A673 (cell line): Measurements from ENCODE around the gene KCNK18. TPM values are rescaled to one million over a fixed set of nuclear protein-coding genes. Genes with fewer than 3 reads are reported as not detected.

Experiments
- BruUV-seq: library from RNA; stranded (reverse); fragments of 400-500 nt; replicated peaks from 2 replicates; lab custom pipeline; 2021; lab: Mats Ljungman, UMichigan
- CTCF ChIA-PET: fragments of 300-600 bp; sonication (Branson Sonifier 250); formaldehyde crosslinking; loops from one replicate; lab custom pipeline; 2022; ENCODE audit warnings: antibody characterized with exemption; lab: Charles Lee
- POLR2A ChIA-PET: fragments of 300-600 bp; sonication (Branson Sonifier 250); formaldehyde crosslinking; loops from one replicate; lab custom pipeline; 2022; ENCODE audit warnings: antibody characterized with exemption; ENCODE audit not compliant: low non-redundant PET; lab: Charles Lee
- DNase-seq: peaks from one replicate; pipeline ENCODE4 v3.0.0-alpha.2; 2015; ENCODE audit warnings: low spot score
- H3K27ac ChIP-seq: fragments of 200-600 bp; sonication (generic); 2 replicates; pipeline ENCODE4 v1.5.1; 2016; ENCODE audit warnings: mixed run types, low read depth, mild to moderate bottlenecking, mixed read lengths, antibody characterized with exemption, low read length; ENCODE audit not compliant: poor library complexity, severe bottlenecking
- H3K27me3 ChIP-seq: fragments of 200-600 bp; sonication (generic); replicated peaks from 2 replicates; pipeline ENCODE4 v1.6.1; 2017; ENCODE audit warnings: mixed run types, low read depth, mild to moderate bottlenecking, mixed read lengths, antibody characterized with exemption, low read length; ENCODE audit not compliant: insufficient read depth, poor library complexity
- H3K36me3 ChIP-seq: fragments of 200-600 bp; sonication (generic); 2 replicates; pipeline ENCODE4 v1.6.1; 2016; ENCODE audit warnings: mixed run types, mild to moderate bottlenecking, mixed read lengths, antibody characterized with exemption, low read length; ENCODE audit not compliant: insufficient read depth, poor library complexity, severe bottlenecking
- H3K4me1 ChIP-seq: fragments of 200-600 bp; sonication (generic); 2 replicates; pipeline ENCODE4 v1.6.1; 2017; ENCODE audit warnings: mixed run types, mild to moderate bottlenecking, mixed read lengths, antibody characterized with exemption, low read length; ENCODE audit not compliant: insufficient read depth, poor library complexity, severe bottlenecking
- H3K4me3 ChIP-seq: fragments of 200-600 bp; sonication (generic); 2 replicates; pipeline ENCODE4 v1.5.1; 2016; ENCODE audit warnings: low read depth, mixed run types, mild to moderate bottlenecking, mixed read lengths, low read length; ENCODE audit not compliant: poor library complexity, severe bottlenecking
- H3K9me3 ChIP-seq: fragments of 200-600 bp; sonication (generic); 2 replicates; pipeline ENCODE4 v1.6.1; 2016; ENCODE audit warnings: mixed run types, low read depth, mild to moderate bottlenecking, mixed read lengths, antibody characterized with exemption, low read length; ENCODE audit not compliant: poor library complexity, severe bottlenecking
- CTCF ChIP-seq: fragments of 300-800, 200-600 bp; sonication (generic); conservative IDR thresholded peaks from 2 replicates; pipeline ENCODE4 v1.5.1; 2017; ENCODE audit warnings: low read depth, mild to moderate bottlenecking, antibody characterized with exemption, low read length, moderate library complexity, mixed read lengths
- EZH2 ChIP-seq: fragments of 200-600 bp; sonication (generic); IDR thresholded peaks from 2 replicates; pipeline ENCODE4 v1.6.1; 2017; ENCODE audit warnings: borderline replicate concordance, low read depth, mild to moderate bottlenecking, mixed read lengths, antibody characterized with exemption, low read length; ENCODE audit not compliant: poor library complexity, severe bottlenecking
- intact Hi-C: fragments of 100-400 bp; cut with micrococcal nuclease; formaldehyde crosslinking; loops from one replicate; pipeline ENCODE4 v1.10.0; 2022; ENCODE audit not compliant: unreplicated experiment
- total RNA-seq: library from RNA; stranded (reverse); gene quantifications from 2 replicates; pipeline ENCODE4 v1.2.3, GENCODE V29; 2021

Gene KCNK18
- total RNA-seq, 1 experiment from 2014 or later = 0.43 TPM

GRCh38 chr10:117167789-117168674 lies 29.3 kb upstream of the KCNK18 start:
- Histone ChIP-seq H3K4me3 (peak overlapping the region; percentile 55), H3K27me3 (no peaks in the 10 kb centered on the region), H3K4me1 (peaks cover 36% of the 10 kb centered on the region), H3K27ac (peak overlapping the region; percentile 73), H3K9me3 (no peaks in the 10 kb centered on the region), H3K36me3 (no peaks in the 10 kb centered on the region)
- ChIA-PET POLR2A (interaction anchor here (0.6 to 0.7 kb wide), 3 partner anchors 78 to 97 kb away, joined by 4 to 7 read pairs (median 5); no protein-coding TSS in a partner anchor), CTCF (interaction anchor here (0.5 to 3.3 kb wide), 6 partner anchors 34 to 380 kb away, joined by 3 to 28 read pairs (median 4); no protein-coding TSS in a partner anchor)
- peak; percentile 84 for DNase-seq
- no peak for TF ChIP-seq EZH2
- peak; percentile 96 for TF ChIP-seq CTCF
- no TSS peak for BruUV-seq
- intact Hi-C loops = loop anchor here (1.0 to 5.0 kb wide), 3 partner anchors 97 to 331 kb away; no protein-coding TSS in a partner anchor

DNA sequence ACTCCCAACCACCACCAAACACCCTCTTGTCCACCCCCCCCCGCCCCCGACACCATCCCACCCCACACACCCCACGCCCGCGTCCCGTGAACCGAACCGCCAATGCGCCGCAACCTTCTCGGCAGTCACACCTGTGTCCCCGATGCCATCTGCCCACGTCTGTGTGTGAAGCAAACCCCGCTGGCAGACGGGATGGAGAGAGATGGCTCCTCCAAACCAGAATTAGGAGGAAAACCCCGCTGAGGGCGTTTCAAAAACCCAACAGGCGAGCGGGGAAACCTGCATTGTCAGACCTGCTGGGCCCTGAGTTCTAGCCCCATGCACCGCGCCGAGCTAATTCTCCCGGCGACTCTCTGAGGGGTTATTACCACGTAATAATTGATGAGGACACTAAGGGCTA lies 28.6 kb upstream of the KCNK18 start:
- intact Hi-C loops = loop anchor here (1.0 to 5.0 kb wide), 2 partner anchors 276 to 331 kb away; no protein-coding TSS in a partner anchor
- DNase-seq = peak; percentile 54
- ChIA-PET CTCF (interaction anchor here (0.5 to 3.3 kb wide), 4 partner anchors 35 to 381 kb away, joined by 3 to 28 read pairs (median 10); no protein-coding TSS in a partner anchor), POLR2A (no interaction called here)
- H3K27ac ChIP-seq = peak overlapping the region; percentile 37
- TF ChIP-seq CTCF (no peak), EZH2 (no peak)
- BruUV-seq = no TSS peak
- H3K4me3 ChIP-seq = peak overlapping the region; percentile 55
- H3K4me1 ChIP-seq = peaks cover 34% of the 10 kb centered on the region
- no peaks in the 10 kb centered on the region for H3K9me3 ChIP-seq
- no peaks in the 10 kb centered on the region for H3K27me3 ChIP-seq
- H3K36me3 ChIP-seq = no peaks in the 10 kb centered on the region

GRCh38 chr10:117169480-117169879 lies 27.8 kb upstream of the KCNK18 start:
- H3K4me3 ChIP-seq = peak overlapping the region; percentile 55
- H3K27me3 ChIP-seq = no peaks in the 10 kb centered on the region
- BruUV-seq = TSS peak; percentile 3
- H3K27ac ChIP-seq = no peak overlapping the region
- H3K36me3 ChIP-seq = no peaks in the 10 kb centered on the region
- no peaks in the 10 kb centered on the region for H3K9me3 ChIP-seq
- H3K4me1 ChIP-seq = peaks cover 36% of the 10 kb centered on the region
- ChIA-PET CTCF (interaction anchor here (0.5 to 0.6 kb wide), 2 partner anchors 31 to 333 kb away, joined by 3 to 4 read pairs; no protein-coding TSS in a partner anchor), POLR2A (no interaction called here)
- no peak for TF ChIP-seq CTCF
- TF ChIP-seq EZH2 = no peak
- intact Hi-C loops = loop anchor here (5.0 kb wide), 1 partner anchor 277 kb away; no protein-coding TSS in a partner anchor
- DNase-seq = no peak
